Measurements from ENCODE around the gene CLECL1.
"Not testable (repeated sequence)": the region's sequence is repeated elsewhere in the genome, so short reads cannot be mapped to it uniquely, and the experiment has no call there.

CLECL1 gene

DNA sequence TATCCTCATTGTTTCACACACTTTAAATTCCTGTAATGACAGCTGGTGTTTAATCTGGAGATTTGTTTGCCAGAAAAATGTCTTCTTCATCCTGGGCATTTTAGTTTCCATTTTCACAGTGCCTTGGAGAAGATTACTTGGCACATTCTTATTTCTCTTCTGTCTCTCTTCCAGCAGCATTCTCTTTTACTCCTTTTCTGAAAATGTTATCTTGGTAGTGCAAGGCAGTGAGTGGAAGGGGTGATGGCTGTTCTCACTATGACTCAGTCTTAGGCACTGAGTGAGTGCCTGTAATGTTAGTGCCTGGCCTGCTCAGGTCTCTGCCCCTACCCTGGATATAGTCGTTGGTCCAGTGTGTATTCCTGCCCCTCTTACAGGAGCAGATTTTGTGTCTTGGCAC lies 13.1 kb downstream of the CLECL1 start:
- DNase-seq (ENCODE audit: insufficient read length, low spot score) (no peak), FAIRE-seq (no peak)
- TF ChIP-seq POLR2A (IDR thresholded peaks at IDR 0.05; ENCODE audit: low read depth, low read length): no peak

DNA sequence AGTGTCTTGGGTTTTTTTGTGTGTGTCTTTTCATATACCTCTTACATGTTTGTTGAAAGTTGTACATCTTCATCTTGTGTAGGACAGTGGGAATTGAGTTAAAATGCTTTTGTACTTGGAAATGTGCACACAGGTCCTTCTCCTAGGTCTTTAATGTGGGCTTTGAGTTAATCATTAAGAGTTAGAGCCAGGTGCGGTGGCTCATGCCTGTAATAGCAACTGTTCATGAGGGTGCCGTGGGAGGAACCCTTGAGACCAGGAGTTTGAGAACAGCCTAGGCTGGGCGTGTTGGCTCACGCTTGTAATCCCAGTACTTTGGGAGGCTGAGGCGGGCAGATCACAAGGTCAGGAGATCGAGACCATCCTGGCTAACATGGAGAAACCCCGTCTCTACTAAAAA lies 13.9 kb downstream of the CLECL1 start:
- no peak for TF ChIP-seq POLR2A (IDR thresholded peaks at IDR 0.05; ENCODE audit: low read depth, low read length)
- FAIRE-seq (no peak), DNase-seq (ENCODE audit: insufficient read length, low spot score) (no peak)

DNA sequence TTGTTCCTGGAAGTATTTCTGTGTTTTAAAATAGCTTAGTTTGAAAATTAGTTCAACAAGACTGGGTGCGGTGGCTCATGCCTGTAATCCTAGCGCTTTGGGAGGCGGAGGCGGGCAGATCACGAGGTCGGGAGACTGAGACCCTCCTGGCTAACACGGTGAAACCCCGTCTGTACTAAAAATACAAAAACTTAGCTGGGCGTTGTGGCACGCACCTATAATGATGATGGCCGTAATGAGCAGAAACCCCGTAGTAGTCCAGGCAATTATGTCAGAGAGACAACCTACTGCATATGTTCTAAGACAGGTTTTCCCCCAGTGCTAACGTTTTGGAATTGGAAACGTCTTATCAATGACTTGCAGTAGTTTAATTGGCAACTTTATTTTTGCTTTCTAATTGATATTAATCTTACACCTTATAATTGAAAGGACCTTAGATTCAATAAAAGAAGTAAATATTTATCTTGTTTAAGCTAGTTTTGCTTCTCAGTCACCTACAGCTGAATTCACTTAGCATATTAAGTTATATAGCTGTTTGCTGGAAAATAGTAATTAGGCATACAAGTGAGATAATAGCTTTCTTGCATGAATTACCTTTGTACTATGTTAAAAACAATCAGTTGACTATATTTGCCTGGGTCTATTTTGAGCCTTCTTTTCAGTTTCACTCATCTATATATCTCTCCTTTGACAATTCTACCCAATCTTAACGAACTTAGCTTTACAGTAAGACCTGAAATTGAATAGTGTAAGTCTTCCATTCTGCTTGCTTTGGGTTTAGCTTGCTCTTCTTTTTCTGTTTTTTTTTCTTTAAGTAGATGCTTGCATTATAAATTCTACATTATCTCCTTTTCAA lies 15.6 kb downstream of the CLECL1 start:
- no peak for DNase-seq (ENCODE audit: insufficient read length, low spot score)
- no peak for FAIRE-seq
- TF ChIP-seq POLR2A (IDR thresholded peaks at IDR 0.05; ENCODE audit: low read depth, low read length): no peak

DNA sequence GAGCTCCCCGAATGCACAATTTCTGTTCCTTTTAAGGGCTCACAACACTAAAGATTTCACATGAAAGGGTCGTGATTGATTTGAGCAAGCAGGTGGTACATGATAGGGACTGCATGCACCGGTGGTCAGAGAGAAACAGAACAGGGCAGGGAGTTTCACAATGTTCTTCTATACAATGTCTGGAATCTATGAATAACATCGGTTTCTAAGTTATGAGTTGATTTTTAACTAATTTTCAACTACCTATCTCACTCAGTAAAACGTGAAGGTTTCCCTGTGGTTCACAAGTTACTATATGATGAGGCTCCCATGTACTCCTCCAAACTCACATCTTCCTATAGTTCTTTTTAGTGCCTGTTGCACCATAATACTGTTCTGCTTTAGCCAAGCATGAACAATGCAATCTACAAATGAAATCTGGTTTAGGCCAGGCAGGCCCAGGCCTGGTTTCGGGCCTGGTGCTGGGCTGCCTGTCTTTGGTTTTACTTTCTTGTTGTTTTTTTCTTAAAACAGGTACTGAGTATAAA lies 19.8 kb downstream of the CLECL1 start:
- DNase-seq (ENCODE audit: insufficient read length, low spot score); FAIRE-seq: not testable (repeated sequence)

DNA sequence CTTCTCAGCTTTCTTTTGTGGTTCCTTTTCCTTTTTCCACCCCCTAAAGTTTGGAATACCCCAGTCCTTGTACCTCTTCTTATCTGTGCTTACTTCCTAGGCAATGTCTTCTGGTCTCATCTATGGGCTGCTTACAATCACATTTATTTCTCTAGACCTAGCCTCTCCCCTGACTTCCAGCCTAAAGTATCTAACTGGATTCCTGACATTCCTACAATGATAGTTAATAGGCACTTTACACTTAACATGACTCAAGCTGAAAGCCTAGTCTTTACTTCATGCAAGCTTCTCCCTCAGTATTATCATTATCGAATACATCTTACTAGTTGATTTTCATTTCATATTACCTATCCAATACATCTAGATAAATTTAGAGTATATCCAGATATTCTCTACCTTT lies 21.2 kb downstream of the CLECL1 start:
- FAIRE-seq (no peak), DNase-seq (ENCODE audit: insufficient read length, low spot score) (no peak)
- TF ChIP-seq POLR2A (IDR thresholded peaks at IDR 0.05; ENCODE audit: low read depth, low read length): no peak

DNA sequence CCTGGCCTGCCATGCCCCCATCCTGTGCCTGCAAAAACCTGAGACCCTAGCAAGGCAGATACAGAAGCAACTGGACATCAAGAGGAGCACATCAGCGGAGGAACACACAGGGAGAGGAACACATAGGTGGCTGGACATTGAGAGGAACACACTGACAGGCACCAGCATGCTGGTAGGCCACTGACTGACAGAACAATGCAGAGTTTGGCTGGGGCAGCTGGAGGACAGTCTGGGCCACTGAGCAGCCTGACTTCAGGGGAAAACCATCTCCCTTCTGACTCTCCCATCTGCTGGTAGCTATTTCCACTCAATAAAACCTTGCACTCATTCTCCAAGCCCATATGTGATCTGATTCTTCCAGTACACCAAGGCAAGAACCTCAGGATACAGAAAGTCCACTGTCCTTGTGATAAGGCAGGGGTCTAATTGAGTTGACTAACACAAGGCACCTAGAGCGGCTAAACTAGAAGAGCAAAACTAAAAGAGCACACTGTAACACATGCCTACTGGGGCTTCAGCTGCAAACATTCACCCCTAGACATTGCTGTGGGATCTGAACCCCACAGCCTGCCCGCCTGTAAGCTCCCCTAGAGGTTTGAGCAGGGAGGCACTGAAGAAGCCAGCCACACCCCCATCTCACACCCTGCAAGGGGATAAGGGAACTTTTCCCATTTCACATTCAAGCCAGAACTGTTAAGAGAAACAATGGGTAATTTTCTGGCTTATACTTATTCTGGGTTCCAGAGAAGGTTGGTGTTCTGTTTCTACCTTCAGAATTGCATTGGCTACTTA lies 22.1 kb downstream of the CLECL1 start:
- FAIRE-seq (no peak), DNase-seq (ENCODE audit: insufficient read length, low spot score) (no peak)
- TF ChIP-seq POLR2A (IDR thresholded peaks at IDR 0.05; ENCODE audit: low read depth, low read length): no peak

DNA sequence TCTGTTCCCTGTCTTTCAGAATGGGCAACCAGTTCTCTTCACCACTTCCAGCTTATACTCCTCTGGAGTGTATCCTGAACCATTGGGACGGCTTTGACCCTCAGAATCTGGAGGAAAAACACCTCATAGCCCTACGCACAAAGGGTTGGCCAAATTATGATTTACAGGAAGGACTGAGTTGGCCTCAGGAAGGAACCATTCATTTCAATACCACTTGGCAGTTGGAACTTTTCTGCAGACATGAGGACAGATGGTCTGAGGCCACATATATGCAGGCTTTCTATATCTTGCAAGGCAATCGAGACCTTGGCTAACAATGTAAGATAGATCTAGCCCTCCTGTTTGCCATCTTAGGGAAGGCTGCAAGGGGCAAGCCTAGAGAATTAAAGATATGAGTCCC lies 24.0 kb downstream of the CLECL1 start:
- TF ChIP-seq POLR2A (IDR thresholded peaks at IDR 0.05; ENCODE audit: low read depth, low read length): no peak
- FAIRE-seq: no peak
- no peak for DNase-seq (ENCODE audit: insufficient read length, low spot score)

DNA sequence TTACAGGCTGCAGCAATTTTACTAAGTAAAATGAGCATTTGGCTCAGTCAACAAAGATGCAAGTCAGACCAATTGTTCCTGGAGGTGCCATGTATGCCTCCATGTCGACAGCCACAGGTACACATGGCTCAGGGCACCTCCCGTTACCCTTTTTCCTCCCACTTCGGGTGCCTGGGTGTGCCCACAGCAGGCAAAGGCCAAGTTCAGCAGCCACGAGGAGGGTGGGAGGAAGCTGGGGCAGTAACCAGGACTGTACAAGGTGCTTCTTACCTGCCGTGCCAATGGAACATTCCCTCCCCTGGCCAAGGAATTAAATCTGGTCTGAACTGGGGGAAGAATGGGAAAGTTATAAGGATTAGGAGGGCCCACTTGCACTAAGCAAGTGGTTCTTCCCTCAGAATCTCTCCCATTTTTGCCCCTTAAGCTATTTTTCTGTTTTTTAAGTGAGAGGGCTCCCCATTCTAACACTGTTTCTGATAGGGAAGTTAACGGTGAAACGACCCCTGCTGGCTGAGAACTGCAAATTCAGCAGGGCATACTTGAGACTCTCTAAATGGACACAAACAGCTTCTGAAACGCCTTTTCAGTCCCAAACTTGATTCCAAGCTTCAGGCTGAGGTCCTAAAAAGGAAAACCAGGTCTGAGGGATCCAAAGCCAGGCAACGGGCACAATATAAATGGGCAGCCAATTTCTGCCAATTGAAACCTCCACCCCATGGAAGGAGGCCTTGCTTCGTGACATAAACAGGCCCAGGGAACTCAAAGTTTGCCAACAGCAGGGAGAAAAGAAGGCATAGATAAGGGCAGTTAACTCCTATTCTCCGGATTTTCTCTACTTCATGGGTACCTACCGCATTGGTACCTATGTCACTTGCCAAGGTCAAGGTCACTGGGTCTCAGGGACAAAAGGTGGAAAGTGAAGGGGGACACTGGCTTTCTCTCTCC lies 24.8 kb downstream of the CLECL1 start:
- peak; percentile 14 for DNase-seq (ENCODE audit: insufficient read length, low spot score)
- peak; percentile 82 for FAIRE-seq
- no peak for TF ChIP-seq POLR2A (IDR thresholded peaks at IDR 0.05; ENCODE audit: low read depth, low read length)

DNA sequence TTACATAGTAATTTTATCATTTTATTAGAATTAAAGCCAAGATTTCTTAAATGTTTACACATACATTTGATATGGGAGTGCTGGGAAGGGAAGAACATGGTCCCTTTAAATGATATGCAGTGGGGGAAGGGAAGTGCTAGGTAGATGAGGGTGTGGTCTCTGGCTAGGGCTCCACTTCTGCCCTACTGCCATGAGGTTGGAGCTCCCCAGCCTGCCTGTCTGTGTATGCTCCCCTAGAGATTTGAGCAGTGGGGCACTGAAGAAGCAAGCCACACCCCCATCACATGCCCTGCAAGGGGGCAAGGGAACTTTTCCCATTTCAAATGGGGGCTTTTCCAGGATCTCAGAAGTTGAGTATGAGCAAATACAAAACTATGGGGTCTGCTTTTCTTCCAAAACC lies 25.5 kb downstream of the CLECL1 start:
- FAIRE-seq: no peak
- DNase-seq (ENCODE audit: insufficient read length, low spot score): no peak
- no peak for TF ChIP-seq POLR2A (IDR thresholded peaks at IDR 0.05; ENCODE audit: low read depth, low read length)

DNA sequence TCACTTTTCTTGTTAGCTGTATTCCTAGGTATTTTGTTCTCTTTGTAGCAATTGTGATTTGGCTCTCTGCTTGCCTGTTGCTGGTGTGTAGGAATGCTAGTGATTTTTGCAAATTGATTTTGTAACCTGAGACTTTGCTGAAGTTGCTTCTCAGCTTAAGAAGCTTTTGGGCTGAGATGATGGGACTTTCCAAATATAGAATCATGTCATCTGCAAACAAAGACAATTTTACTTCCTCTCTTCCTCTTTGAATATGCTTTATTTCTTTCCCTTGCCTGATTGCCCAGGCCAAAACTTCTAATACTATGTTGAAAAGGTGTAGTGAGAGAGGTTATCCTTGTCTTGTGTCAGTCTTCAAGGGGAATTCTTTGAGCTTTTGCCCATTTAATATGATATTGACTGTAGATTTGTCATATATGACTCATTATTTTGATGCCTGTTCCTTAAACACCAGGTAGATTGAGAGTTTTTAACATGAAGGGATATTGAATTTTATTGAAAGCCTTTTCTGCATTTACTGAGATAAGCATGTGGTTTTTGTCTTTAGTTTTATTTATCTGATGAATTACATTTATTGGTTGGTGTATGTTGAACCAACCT lies 26.7 kb downstream of the CLECL1 start:
- TF ChIP-seq POLR2A (IDR thresholded peaks at IDR 0.05; ENCODE audit: low read depth, low read length): no peak
- DNase-seq (ENCODE audit: insufficient read length, low spot score): no peak
- FAIRE-seq: no peak

DNA sequence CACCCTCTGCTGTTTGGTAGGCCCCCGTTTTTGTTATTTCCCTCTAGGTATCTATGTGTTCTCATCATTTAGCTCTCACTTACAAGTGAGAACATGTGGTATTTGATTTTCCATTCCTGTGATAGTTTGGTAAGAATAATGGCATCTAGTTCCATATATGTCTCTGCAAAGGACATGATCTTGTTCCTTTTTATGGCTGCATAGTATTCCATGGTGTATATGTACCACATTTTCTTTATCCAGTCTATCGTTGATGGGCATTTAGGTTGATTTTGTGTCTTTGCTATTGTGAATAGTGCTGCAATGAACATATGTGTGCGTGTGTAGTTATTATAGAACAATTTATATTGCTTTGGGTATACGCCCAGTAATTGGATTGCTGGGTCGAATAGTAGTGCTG lies 28.3 kb downstream of the CLECL1 start:
- not testable (repeated sequence) for DNase-seq (ENCODE audit: insufficient read length, low spot score); FAIRE-seq

DNA sequence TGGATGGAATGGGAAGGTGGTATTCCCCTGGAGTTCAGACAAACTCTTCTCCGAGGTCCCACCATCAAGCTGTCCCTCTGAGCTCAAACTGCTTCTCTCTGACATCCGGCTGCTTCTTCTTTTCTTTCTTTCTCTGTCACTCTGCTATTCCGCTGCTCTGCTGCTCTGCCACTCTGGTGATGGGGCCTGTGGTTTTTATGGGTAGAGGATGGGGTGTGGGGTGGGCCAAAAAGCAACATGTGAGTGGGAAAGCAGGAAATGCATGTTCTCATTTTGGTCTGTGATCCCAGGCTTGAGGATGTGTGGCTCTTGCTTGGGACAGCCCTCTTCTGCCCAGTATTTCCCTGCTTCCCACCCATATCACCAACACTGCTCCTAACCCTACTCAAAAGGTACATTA lies 30.6 kb downstream of the CLECL1 start:
- TF ChIP-seq POLR2A (IDR thresholded peaks at IDR 0.05; ENCODE audit: low read depth, low read length): no peak
- no peak for FAIRE-seq
- DNase-seq (ENCODE audit: insufficient read length, low spot score): no peak

DNA sequence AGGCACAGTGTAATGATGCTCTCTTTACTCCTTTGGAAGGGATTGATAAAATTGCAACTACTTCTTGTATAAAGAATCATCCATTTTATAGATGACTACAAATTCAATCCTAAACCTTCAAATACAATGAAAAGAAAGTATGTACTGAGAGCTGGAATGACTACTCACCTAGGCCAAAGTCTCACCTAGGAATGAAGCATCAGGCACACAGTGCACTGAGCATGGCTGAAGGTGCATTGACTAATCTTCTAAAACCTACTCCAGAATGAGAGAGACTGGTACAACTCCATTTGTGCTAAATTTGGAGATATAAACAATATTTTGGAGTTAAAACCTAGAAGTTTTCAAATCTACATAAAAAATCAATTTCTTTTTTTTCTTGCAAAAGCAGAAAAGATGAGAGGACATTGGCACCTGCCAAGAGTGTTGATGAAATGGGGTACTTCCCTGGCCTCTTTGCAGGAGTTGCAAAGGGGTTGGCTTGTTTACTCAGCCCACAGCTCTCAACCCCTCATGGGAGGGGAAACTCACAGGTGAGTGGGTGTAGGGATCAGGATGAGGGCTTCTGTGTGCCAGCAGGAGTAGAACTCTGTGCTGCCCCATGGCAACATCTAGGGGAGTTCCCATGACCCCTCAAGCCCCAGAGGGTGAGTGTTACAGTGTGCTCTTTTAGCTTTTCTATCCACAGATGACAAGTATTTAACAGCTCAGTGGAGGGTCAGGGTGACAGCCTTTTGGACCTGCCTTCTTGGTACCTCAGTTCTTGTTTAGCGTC lies 31.3 kb downstream of the CLECL1 start:
- DNase-seq (ENCODE audit: insufficient read length, low spot score) (no peak), FAIRE-seq (no peak)
- TF ChIP-seq POLR2A (IDR thresholded peaks at IDR 0.05; ENCODE audit: low read depth, low read length): no peak
